ENCODE data around the gene MRPS16.

Gene MRPS16

DNA sequence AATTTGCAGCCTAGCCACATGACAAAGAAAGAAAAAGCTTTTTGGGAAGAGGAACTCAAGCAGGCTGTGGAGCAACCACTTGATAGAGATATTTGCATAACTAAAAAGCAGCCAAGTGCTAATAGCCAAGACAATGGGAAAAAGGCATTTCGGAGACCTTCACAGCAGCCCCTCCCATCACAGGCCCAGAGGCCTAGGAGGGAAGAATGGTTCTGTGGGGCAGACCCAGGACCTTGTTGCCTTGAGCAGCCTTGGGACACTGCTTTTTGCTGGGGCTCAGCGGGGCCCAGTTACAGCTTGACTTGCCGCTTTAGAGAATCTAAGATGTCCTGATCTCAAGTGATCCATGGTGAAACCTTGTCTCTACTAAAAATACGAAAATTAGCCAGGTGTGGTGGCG lies 46.1 kb downstream of the MRPS16 start:
- in situ Hi-C loops (cut with MboI; ENCODE audit: low sequenced_read_pairs, unreplicated experiment): no loop called here
- no peak for DNase-seq (ENCODE audit: low spot score)
- no peak for TF ChIP-seq CTCF (IDR thresholded peaks at IDR 0.05; ENCODE audit: borderline replicate concordance, control extremely low read depth, extremely low read depth, insufficient read depth, missing control alignments)

- no peak for DNase-seq (ENCODE audit: low spot score)
- in situ Hi-C loops (cut with MboI; ENCODE audit: low sequenced_read_pairs, unreplicated experiment): no loop called here
- no peak for TF ChIP-seq CTCF (IDR thresholded peaks at IDR 0.05; ENCODE audit: borderline replicate concordance, control extremely low read depth, extremely low read depth, insufficient read depth, missing control alignments)
Observed at GRCh38 chr10:73205890-73206289, 46.6 kb downstream of the MRPS16 start.

GRCh38 chr10:73205081-73205480 lies 47.4 kb downstream of the MRPS16 start:
- in situ Hi-C loops (cut with MboI; ENCODE audit: low sequenced_read_pairs, unreplicated experiment): no loop called here
- no peak for TF ChIP-seq CTCF (IDR thresholded peaks at IDR 0.05; ENCODE audit: borderline replicate concordance, control extremely low read depth, extremely low read depth, insufficient read depth, missing control alignments)
- DNase-seq (ENCODE audit: low spot score): no peak
